Thyroid gland (tissue), 4 donors: ENCODE data around the gene LDLRAD3. TPM values are rescaled to one million over a fixed set of nuclear protein-coding genes. Genes with fewer than 3 reads are reported as not detected.

Experiments
- DNase-seq, 2 donors: peaks; one replicate each; pipeline ENCODE4 v3.0.0-alpha.2; 2019
- H3K27ac ChIP-seq, 3 donors: fragments of 200-600 bp; sonication (generic); 1 replicate in 2 of 3; 2 replicates in 1 of 3; pipeline ENCODE4 v1.5.1; 2016 to 2019; ENCODE audit warnings: mild to moderate bottlenecking in 1 of 3, moderate library complexity in 1 of 3
- H3K27me3 ChIP-seq: fragments of 200-600 bp; sonication (generic); one replicate; pipeline ENCODE4 v1.5.1; 2019
- H3K36me3 ChIP-seq, 2 donors: fragments of 200-600 bp; sonication (generic); one replicate each; pipeline ENCODE4 v1.5.1; 2016 to 2019
- H3K4me1 ChIP-seq, 2 donors: fragments of 200-600 bp; sonication (generic); one replicate each; pipeline ENCODE4 v1.5.1; 2017 to 2019
- H3K4me3 ChIP-seq, 3 donors: fragments of 200-600 bp; sonication (generic); replicated peaks in 1 of 3; 1 replicate in 2 of 3; 2 replicates in 1 of 3; pipeline ENCODE4 v1.5.1; 2016; ENCODE audit warnings: mild to moderate bottlenecking in 1 of 3
- H3K9me3 ChIP-seq: fragments of 200-600 bp; sonication (generic); one replicate; pipeline ENCODE4 v1.5.1; 2017
- CTCF ChIP-seq, 6 experiments: fragments of 200-600 bp in 3 of 6; fragments of 450-650 bp in 3 of 6; sonication (generic) in 3 of 6; IDR thresholded peaks; one replicate each; pipeline ENCODE4 v1.5.1; 2016 to 2019; ENCODE audit warnings: antibody characterized with exemption in 6 of 6, mild to moderate bottlenecking in 2 of 6, inconsistent platforms in 1 of 6, moderate library complexity in 1 of 6
- POLR2A ChIP-seq, 2 donors: fragments of 450-650 bp; IDR thresholded peaks; one replicate each; pipeline ENCODE4 v1.6.1; 2017; ENCODE audit warnings: antibody characterized with exemption in 2 of 2, mild to moderate bottlenecking in 2 of 2, moderate library complexity in 1 of 2
- WGBS, 2 donors: methylation state at CpG; one replicate each; pipeline ENCODE4 v1.1.5; 2017; 5-methylcytosine and 5-hydroxymethylcytosine counted together
- intact Hi-C: fragments of 100-400 bp; cut with DNase I; formaldehyde crosslinking; loops from one replicate; pipeline ENCODE4 v1.15.1; 2023
- total RNA-seq, 4 donors: library from RNA; depleted of rRNA; stranded (reverse); fragments of >200 nt; gene quantifications; one replicate each; pipeline ENCODE4 v1.2.3, GENCODE V29; 2016

Gene LDLRAD3
- total RNA-seq, 4 donors from 2014 or later = 3.6 to 9.3 (median 6.2) TPM

DNA sequence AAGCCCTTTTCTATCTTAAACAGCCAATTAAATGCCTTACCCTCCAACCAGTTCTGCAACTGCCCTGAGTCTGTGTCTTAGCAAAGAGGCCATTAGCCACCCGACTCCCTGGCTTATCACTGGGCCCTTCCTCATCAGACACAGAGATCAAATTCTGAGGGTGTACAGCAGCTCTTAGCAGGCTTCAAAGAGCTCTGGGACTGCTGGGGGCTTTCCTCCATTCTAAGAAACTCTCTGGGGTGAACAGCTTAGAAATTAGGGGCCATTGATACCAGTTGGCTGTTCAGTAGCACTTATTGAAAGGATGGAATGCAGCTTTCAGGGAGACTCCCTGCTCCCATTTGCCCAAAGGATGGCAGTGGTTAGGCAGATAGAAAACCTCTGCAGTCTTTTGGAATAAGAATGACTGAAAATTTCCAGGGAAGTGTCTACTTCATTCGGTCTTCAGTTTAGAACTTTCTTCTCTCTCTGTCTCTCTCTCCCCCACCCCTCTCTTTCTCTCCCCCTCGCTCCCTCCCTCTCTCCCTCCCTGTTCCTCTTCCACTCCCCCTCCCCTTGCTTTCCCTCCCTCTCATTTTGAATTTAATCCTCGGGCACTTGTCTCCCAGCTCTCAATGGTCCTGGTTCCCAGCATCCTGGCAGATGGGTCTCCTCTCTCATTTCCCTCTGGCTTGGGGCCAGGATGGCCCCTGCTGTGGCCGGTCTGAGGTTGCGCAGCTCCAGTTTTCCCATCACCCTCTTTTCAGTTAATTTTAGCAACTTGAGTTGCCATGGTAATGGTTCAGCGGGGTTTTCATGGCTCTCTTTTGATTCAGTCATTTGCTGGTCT lies 268.9 kb downstream of the LDLRAD3 start:
- H3K36me3 ChIP-seq = no peaks in the 10 kb centered on the region
- H3K9me3 ChIP-seq = no peaks in the 10 kb centered on the region
- H3K27ac ChIP-seq = no peak overlapping the region
- no peaks in the 10 kb centered on the region for H3K27me3 ChIP-seq
- H3K4me1 ChIP-seq = no peaks in the 10 kb centered on the region
- no peak for DNase-seq
- TF ChIP-seq POLR2A (IDR thresholded peaks at IDR 0.05) = no peak
- TF ChIP-seq CTCF (IDR thresholded peaks at IDR 0.05) = no peak
- 69 to 70% methylated on average over 7 of the region's 7 CpGs for WGBS, 2 donors
- no peak overlapping the region for H3K4me3 ChIP-seq
- intact Hi-C loops = no loop called here

DNA sequence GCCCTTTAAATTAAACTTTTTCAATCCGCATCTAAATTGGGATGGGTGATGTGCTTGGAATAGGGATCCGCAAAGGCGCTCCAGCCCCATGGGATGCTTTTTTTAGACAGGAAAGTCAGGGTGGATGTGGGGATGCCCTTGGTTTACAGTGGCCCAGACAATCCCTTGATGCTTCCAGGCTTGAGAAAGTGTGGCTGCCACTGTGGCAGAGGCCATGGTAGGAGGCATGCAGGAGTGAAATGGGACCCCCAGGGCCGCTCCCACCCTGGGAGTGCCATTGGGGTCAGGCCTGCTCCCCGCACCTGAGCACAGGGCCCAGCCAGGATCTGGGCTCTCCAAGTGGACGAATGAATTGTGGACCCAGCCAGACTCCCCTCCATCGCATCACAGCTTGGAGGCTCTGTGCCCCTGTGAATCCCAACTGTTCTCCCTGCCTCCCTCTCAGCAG lies 269.6 kb downstream of the LDLRAD3 start:
- 86% methylated on average over 7 of the region's 7 CpGs for WGBS, 2 donors
- Histone ChIP-seq H3K36me3 (no peaks in the 10 kb centered on the region), H3K27me3 (no peaks in the 10 kb centered on the region), H3K9me3 (no peaks in the 10 kb centered on the region), H3K4me3 (no peak overlapping the region), H3K4me1 (no peaks in the 10 kb centered on the region), H3K27ac (no peak overlapping the region)
- TF ChIP-seq CTCF (IDR thresholded peaks at IDR 0.05) = no peak
- no peak for TF ChIP-seq POLR2A (IDR thresholded peaks at IDR 0.05)
- intact Hi-C loops = no loop called here
- DNase-seq = no peak

DNA sequence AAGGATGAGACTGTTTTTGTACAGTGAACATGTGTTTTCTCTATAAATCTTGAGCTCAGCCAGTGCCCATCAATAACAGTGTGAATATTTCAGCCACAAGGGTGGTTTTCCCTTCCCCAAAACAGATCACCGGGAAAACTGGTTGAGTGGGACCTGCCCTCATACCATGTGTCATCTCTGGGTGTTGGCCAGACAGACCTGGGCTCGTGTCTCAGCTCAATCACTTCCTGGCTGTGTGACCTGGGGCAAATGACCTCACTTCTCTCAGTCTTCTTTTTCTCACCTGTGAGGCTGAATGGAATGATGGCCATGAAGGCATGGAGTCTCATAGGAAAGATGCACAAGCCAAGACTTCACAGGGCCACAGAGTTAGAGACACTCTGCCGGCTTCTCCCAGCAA lies 270.6 kb downstream of the LDLRAD3 start:
- no peak for DNase-seq
- Histone ChIP-seq H3K4me1 (no peaks in the 10 kb centered on the region), H3K9me3 (no peaks in the 10 kb centered on the region), H3K27ac (no peak overlapping the region), H3K27me3 (no peaks in the 10 kb centered on the region), H3K36me3 (no peaks in the 10 kb centered on the region), H3K4me3 (no peak overlapping the region)
- intact Hi-C loops = no loop called here
- TF ChIP-seq POLR2A (IDR thresholded peaks at IDR 0.05) (no peak), CTCF (IDR thresholded peaks at IDR 0.05) (no peak)
- WGBS, 2 donors = 81 to 93% methylated on average over 3 of the region's 3 CpGs

DNA sequence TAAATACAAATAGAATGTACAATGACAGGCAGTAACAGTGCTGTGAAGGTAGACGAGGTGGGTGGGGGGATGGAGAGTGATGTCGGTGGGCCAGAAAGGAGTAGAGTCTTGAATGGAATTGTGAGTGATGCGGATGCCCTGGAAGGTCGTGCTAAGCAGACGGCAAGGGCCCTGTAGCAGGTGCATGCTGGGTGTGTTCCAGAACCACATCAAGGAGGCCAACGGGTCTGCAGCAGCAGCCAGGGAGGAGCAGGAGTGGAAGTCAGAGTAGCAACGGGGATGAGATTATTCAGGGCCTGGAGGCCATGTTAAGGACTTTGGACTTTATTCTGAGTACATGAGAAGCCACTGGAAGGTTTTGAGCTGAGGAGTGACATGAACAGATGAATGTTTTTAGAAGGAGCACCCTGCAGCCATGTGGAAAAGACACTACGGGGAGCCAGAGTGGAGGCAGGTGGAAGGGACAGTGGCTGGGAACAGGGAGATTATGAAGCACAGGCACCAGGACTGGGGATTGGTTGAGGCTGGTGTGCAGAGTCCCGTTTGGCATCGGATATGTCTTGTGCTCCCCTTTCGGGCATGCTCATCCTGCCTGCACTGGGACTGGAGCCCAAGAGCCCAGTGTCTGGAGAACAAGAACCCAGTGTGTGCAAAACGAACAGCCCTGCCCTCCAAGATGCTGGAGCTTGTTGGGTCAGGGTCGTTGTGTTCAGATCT lies 271.3 kb downstream of the LDLRAD3 start:
- Histone ChIP-seq H3K36me3 (no peaks in the 10 kb centered on the region), H3K4me1 (no peaks in the 10 kb centered on the region), H3K27ac (no peak overlapping the region), H3K4me3 (no peak overlapping the region), H3K27me3 (no peaks in the 10 kb centered on the region), H3K9me3 (no peaks in the 10 kb centered on the region)
- intact Hi-C loops = no loop called here
- no peak for TF ChIP-seq CTCF (IDR thresholded peaks at IDR 0.05)
- TF ChIP-seq POLR2A (IDR thresholded peaks at IDR 0.05) = no peak
- no peak for DNase-seq
- WGBS, 2 donors = 74 to 76% methylated on average over 13 of the region's 13 CpGs

GRCh38 chr11:36215693-36216060 lies 271.8 kb downstream of the LDLRAD3 start:
- no peak for DNase-seq
- no peaks in the 10 kb centered on the region for H3K36me3 ChIP-seq
- H3K27me3 ChIP-seq = no peaks in the 10 kb centered on the region
- H3K27ac ChIP-seq = no peak overlapping the region
- H3K4me1 ChIP-seq = no peaks in the 10 kb centered on the region
- no peak overlapping the region for H3K4me3 ChIP-seq
- intact Hi-C loops = no loop called here
- 73 to 93% methylated on average over 7 of the region's 7 CpGs for WGBS, 2 donors
- no peaks in the 10 kb centered on the region for H3K9me3 ChIP-seq
- TF ChIP-seq POLR2A (IDR thresholded peaks at IDR 0.05) (no peak), CTCF (IDR thresholded peaks at IDR 0.05) (no peak)
